Activated CD4-positive, alpha-beta T cell treated with anti-CD3 and anti-CD28 coated beads, Interleukin-2, Interleukin-4, amounts not matched to agents 100 ng/mL and 50 ng/mL, durations not matched to agents 16 hours and 8 hours (primary cell): ENCODE results near the gene DHX29.
"Not testable (repeated sequence)": the region's sequence is repeated elsewhere in the genome, so short reads cannot be mapped to it uniquely, and the experiment has no call there.

ENCODE experiments used
- DNase-seq: peaks from one replicate; pipeline ENCODE4 v3.0.0-alpha.2; 2020; ENCODE audit warnings: low spot score

Gene DHX29, protein sequence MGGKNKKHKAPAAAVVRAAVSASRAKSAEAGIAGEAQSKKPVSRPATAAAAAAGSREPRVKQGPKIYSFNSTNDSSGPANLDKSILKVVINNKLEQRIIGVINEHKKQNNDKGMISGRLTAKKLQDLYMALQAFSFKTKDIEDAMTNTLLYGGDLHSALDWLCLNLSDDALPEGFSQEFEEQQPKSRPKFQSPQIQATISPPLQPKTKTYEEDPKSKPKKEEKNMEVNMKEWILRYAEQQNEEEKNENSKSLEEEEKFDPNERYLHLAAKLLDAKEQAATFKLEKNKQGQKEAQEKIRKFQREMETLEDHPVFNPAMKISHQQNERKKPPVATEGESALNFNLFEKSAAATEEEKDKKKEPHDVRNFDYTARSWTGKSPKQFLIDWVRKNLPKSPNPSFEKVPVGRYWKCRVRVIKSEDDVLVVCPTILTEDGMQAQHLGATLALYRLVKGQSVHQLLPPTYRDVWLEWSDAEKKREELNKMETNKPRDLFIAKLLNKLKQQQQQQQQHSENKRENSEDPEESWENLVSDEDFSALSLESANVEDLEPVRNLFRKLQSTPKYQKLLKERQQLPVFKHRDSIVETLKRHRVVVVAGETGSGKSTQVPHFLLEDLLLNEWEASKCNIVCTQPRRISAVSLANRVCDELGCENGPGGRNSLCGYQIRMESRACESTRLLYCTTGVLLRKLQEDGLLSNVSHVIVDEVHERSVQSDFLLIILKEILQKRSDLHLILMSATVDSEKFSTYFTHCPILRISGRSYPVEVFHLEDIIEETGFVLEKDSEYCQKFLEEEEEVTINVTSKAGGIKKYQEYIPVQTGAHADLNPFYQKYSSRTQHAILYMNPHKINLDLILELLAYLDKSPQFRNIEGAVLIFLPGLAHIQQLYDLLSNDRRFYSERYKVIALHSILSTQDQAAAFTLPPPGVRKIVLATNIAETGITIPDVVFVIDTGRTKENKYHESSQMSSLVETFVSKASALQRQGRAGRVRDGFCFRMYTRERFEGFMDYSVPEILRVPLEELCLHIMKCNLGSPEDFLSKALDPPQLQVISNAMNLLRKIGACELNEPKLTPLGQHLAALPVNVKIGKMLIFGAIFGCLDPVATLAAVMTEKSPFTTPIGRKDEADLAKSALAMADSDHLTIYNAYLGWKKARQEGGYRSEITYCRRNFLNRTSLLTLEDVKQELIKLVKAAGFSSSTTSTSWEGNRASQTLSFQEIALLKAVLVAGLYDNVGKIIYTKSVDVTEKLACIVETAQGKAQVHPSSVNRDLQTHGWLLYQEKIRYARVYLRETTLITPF (N-terminal part only)

DNA sequence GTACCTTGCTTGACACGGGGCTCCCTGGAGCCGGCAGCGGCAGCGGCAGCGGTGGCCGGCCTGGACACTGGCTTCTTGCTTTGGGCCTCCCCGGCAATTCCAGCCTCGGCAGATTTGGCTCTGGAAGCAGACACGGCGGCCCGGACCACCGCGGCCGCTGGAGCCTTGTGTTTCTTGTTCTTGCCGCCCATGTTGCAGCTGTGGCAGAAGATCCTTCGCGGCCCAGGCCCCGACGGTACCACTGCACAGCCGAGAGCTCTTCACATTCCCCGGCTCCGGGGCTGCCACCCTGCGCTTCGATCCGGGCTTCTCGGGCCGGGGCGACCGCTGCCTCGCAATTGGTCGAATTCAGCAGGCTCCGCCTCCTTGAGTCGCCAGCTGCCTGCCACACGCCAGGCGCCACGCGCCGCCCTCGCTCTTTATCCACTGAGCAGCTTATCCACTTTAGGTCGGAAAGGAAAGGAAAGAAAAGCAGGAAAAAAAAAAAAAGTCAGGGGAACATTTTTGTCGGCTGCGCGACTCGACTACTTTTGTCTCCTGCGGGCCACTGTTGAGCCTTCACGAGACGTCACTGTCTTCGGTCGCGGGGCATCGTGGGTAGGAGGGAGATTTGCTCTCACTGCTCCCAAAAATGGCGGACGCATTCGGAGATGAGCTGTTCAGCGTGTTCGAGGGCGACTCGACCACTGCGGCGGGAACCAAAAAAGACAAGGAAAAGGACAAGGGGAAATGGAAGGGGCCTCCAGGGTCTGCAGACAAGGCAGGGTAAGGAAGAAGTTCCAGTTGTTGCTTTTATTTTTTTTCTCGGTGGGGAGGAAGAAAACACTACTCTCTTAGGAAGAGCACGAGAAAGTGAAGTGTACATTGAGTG is at the start of gene DHX29, which contains the start of gene MTREX:
DHX29 (minus strand) TSS at position 312 of the 871 bp plus-strand sequence; CDS start at position 191, 121 bp downstream.
MTREX (plus strand) TSS at position 607 of the 871 bp plus-strand sequence; CDS start at position 632, 25 bp downstream.
- DNase-seq, result peak; percentile 89

DNA sequence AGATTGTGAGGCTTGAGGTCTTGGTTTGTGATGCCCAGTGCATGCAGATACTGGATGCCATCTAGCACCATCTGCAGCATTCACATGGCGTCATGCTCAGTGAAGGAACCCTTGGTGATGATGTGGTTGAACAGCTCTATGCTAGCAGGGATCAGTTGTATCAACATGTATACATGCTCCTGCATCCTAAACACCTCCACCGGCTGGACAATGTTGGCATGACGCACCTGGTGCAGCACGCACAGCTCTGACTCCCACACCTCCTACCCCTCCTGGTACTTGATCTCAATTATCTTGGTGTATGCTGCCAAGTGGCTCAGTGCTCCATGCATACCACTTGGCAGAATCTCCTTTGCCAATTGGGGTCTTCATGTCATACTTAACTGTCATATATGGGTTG is 49.4 kb upstream of the DHX29 start:
- DNase-seq, result no peak

DNA sequence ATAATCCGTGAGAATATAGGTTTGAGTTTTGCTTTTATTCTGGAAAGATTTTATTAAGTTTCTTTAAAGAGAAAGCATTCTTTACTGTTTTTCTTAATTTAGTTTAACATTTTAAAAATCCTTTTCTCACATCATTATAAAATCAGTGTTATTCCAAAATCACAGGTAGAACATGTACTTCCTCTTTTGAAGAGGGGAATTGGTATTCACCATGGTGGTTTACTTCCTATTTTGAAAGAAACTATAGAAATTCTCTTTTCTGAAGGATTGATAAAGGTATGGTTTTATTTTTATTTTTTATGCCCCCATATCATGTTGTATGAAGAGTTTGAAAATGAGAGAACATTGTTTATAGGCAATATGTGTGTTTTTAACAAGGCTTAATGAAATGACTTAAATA is 43.3 kb upstream of the DHX29 start:
- no peak for DNase-seq

DNA sequence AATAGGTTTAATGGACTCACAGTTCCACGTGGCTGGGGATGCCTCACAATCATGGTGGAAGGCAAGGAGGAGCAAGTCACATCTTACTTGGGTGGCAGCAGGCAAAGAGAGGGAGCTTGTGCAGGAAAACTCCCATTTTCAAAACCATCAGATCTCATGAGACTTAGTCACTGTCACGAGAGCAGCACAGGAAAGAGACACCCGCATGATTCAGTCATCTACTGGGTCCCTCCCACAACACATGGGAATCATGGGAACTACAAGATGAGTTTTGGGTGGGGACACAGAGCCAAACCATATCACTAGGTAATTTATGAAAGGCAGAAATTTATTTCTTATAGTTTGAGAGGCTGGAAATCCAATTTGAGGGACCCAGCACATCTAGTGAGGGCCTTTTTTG is 40.3 kb upstream of the DHX29 start:
- no peak for DNase-seq

DNA sequence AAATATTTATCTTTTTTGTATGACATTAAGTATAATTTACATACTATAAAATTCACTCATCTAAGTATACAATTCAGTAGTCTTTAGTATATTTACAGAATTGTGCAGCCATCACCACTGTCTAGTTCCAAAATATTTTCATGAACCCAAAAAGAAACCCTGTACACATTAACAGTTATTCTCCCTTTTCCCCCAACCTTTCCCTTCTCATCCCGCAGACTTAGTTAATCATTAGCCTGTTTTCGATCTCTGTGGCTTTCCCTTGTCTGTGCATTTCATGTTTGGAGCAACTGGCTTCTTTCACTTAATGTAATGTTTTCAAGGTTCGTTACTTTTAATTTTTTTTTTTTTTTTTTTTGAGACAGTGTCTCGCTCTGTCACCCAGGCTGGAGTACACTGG is 37.8 kb upstream of the DHX29 start:
- DNase-seq, result no peak

DNA sequence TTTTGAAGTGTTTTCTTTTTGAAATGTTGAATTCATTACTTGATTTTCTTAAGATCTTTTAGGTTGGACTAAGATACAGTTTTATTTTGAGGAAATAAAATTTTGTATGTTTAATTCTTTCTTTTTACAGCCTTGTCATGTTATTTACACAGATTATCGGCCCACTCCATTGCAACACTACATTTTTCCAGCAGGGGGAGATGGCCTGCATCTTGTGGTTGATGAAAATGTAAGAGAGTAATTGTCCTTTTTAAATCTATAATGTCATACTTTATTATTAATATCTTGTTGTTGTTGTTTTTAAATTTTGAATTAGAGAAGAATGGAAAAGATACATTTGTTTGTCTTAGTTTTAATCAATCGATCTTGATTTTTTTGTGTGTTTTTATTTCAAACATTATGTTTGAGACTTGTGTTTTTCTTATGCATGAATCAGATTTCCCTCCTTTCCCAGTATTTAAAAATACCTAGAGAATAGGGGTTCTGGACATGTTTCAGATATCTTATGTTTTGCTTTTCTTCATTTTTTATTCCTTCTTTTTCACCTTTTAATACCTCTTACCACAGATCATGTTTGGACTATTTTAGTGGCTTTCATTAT is 37.0 kb upstream of the DHX29 start:
- peak; percentile 50 for DNase-seq

DNA sequence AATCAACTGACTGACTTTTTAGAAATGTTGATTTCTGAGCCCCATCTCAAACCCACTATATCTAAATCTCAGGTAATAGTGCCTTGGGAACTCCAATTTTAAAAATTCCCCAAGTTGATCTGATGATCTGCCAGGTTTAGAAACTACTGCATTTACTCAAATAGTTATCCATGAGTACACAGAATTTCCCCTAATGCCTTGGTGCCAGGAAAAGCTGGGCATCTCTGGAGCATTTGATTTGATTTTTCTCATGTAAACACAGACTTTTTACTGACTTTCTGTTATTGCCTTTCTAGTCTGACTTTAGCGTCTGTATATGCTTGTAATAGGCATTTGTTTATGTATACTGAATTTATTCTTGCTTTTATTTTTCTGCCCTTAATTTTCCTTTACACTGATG is 36.1 kb upstream of the DHX29 start:
- no peak for DNase-seq

DNA sequence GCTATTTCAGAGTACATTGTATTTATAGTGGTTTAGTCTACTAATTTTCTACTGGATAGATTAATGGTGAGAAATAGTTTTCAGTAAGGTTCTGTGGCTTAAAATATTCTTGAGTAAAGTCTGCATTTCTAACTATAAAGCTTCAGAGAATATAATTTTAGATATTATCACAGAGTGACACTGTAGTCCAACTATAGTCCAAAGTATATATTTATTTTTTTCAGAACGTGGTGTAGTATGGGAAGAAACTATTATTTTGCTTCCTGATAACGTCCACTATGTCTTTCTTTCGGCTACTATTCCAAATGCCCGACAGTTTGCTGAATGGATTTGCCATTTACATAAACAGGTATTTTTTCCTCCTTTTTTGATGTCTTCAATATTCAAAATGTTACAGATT is 35.6 kb upstream of the DHX29 start:
- no peak for DNase-seq

DNA sequence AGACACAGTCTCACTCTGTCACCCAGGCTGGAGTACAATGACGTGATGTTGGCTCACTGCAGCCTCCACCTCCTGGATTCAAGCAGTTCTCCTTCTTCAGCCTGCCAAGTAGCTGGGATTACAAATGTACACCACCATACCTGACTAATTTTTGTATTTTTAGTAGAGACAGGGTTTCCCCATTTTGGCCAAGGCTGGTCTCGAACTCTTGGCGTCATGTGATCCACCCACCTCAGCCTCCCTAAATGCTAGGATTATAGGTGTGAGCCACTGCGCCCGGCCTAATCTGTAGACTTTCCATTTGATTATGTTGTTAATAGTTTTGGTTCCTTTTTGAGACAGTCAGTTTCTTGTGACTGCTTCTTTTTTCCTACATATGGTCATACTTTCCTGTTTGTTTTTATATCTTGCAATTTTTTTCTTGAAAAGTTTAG is 31.3 kb upstream of the DHX29 start:
- peak; percentile 64 for DNase-seq

DNA sequence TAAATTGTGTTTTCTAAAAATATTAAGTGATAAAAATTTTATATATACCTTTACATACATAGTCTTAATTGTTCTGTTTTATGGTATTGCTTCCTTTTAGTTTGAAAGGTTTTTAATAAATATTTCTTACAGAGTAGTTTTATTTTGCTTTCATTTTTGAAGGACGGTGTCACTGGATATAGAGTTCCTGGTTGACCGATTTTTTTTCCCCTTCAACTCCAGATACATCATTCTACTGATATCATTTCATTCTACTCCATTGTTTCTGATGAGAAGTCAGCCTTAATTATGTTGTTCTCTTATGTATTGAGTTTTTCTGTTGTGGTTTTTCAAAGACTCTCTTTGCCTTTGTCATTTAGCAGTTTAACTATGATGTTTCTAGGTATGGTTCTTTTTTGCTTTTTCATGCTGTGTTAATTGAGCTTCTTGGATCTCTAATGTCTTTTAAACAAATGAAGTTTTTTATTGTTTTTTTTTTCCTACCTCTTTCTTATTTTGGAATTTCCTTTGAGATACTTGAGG is 30.7 kb upstream of the DHX29 start:
- DNase-seq, result no peak

DNA sequence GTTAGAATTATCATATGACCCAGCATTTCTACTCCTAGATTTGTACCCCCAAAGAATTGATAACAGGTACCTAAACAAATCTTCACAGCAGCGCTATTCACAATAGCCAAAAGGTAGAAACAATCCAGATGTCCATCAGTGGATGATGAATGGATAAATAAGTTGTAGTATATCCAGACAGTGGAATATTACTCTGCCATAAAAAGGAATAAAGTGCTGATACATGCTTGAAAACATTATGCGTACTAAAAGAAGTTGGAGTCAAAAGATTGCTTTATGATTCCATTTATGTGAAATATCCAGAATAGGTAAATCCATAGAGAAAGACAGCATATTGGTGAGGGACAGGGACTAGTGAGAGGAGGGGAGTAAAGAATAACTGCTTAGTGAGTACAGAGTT is 26.3 kb upstream of the DHX29 start:
- no peak for DNase-seq

DNA sequence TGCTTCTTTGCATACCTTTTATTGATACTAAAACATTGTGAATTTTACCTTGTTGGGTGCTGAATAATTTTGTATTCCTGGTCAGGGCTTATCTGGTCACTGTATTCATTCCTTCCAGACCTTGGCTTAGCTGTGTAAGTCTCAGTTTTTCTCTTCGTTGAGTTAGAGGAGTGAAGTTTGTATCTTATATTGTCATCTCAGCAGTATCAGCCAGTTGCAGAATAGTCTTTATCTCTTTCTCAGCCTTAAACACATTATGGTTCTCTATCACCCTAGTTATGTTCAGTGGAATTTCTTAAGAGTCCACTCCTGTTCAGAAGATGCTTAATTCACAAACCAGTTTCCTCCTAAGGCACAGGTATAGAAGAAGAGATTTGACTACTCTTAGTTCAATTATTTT is 25.5 kb upstream of the DHX29 start:
- DNase-seq, result no peak

DNA sequence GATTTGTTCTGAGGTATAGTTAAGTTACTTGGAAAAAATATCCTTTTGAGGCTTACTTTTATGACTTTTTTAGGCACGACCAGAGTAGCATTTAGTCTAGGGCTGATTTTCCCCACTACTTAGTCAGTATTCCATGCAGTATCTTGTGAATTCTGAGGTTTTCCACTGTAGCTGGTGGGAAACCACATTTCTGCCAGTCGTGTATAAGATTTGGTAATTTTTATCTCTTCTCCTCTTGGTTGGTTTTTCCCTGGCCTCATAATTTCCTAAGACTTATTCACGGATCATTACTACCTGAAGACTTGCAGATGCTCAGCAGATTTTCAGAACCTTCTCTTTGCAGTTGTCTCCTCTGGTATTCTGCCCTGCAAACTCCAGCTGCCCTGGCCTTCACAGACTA is 23.8 kb upstream of the DHX29 start:
- no peak for DNase-seq

DNA sequence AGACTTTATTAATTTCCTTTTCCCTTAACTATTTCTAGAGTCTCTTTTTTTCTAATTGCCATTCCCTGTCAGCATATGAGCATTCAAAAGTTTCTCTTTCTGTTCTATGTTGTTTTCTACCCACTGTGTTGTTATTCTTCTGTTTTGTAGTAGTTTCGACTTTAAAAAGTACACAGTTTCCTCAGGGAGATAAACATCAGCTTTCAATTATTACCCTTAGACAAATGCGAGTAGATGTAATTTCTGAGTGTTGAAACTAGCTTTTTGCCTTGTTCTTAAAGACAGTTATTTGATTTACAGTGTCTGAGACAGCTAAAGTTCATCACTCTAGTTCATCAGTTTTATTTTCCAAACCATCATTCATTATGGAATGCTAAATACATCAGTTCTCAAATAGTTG is 19.8 kb upstream of the DHX29 start:
- DNase-seq, result no peak

DNA sequence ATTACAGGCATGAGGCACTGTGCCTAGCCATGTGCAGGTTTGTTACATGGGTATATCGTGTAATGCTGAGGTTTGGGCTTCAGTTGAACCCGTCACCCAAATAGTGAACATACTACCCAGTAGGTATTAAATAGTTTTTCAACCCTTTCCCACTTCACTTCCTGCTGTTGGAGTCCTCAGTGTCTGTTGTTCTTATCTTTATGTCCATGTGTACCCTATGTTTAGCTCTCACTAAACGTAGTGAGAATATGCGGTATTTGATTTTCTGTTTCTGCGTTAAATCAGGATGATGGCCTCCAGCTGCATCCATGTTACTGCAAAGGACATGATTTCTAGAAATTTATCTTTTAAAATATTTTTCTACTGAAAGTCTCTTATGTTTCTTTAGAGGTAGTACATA is 18.1 kb upstream of the DHX29 start:
- no peak for DNase-seq

DNA sequence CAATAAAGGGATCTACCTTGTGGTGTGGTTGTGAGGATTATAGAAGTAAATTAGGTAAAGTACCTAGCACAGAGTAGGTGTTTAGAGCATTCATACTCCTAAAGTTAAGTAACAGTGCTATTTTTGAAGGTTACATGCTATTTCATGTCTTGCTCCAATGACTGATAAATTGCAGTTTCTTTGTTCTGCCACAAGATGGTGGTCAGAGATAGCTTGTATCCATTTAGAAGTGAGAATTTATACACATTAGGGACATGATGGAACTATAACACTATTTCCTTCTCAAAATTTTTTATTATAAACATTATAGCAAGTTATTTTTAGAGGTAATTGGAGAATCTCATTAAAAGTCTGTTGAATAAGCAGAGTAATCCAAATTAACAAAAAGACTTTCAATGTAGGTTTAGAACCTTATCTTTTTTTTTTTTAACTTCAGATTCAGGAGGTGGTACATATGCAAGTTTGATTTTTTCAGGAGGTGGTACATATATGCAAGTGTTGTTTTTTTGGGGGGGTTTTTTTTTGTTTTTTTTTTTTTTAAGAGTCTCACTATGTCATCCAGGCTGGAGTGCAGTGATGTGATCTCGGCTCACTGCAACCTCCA is 17.4 kb upstream of the DHX29 start:
- DNase-seq, result peak; percentile 35

DNA sequence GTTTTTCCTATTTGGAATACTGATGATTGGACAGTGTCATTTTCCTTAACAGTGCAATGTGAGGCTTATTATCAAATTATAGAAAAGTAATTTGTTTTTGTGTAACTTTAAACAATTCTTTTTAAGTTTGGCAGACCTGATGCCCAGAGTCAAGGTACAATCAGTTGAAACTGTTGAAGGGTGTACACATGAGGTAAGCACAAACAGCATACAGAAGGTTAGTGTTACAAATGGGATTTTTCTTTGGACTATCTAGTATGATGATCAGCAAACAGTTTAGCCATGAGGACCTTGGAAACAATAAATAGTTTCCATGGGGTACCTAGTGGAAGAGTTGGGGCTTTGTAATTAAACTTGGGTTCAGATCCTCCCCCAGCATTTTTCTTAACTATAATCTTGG is 16.5 kb upstream of the DHX29 start:
- no peak for DNase-seq

DNA sequence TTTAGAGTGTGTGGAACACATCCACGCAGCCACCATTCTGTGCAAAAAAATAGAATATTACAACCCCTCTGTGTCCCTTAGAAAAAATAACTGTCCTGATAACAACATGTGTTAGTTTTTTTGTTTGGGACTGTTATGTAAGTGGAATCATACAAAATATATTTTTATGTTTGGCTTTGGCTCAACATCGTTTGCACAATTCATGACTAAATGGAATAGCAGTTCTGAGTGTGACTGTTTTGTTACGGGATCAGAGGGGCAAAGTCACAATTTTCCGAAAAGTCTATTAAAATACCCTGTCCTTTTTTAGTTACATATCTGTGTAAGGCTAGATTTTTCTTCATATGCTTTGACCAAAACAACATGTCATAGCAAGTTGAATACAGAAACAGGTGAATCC is 13.1 kb upstream of the DHX29 start:
- no peak for DNase-seq

DNA sequence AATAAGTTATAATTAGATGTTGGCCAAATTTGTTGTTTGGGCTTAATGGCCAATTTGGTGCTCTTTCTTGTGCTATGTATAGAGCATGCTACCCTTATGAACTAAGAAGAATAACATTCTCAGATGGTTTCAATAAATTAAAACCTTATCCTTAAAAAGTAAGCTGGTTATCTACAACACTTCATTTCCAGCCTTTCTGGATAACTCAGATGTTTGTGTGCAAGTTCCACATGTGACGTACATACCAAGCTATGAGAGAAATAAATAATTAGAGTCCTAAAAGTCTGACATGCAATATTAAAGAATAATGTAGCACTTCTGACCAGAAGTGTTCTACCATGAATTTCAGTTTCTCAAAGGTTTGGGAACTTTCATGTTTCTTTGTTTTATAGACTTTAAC is 12.0 kb upstream of the DHX29 start:
- no peak for DNase-seq

DNA sequence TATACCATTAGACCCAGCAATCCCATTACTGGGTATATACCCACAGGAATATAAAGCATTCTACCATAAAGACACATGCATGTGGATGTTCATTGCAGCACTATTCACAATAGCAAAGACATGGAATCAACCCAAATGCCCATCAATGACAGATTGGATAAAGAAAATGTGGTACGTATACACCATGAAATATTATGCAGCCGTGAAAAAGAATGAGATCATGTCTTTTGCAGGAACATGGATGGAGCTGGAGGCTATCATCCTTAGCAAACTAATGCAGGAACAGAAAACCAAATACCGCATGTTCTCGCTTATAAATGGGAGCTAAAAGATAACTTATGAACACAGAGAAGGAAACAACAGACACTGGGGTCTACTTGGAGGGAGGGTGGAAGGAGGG is 10.7 kb upstream of the DHX29 start:
- not testable (repeated sequence) for DNase-seq
